H1 (cell line): ENCODE measurements around the gene OSCAR. TPM values are rescaled to one million over a fixed set of nuclear protein-coding genes. Genes with fewer than 3 reads are reported as not detected.

Experiments
- RNF2 ChIP-seq: fragments of 200-900, 300-1000 bp; sonication (generic); IDR thresholded peaks from 2 replicates; pipeline ENCODE4 v1.7.1; 2016; ENCODE audit warnings: borderline replicate concordance, low read depth, mild to moderate bottlenecking, antibody characterized with exemption, low read length; ENCODE audit not compliant: poor library complexity, severe bottlenecking; ENCODE audit errors: missing control alignments
- polyA plus RNA-seq, 7 experiments: library from polyadenylated mRNA; depleted of rRNA in 3 of 7; stranded (reverse) in 5 of 7; unstranded in 2 of 7; fragments of >200 nt in 5 of 7; fragments of 200-250 nt in 2 of 7; gene quantifications; 1 replicate in 5 of 7; 2 replicates in 1 of 7; 4 replicates in 1 of 7; pipeline versions ENCODE4 v1.2.1 to v1.2.3, GENCODE V29; 2011 to 2013; ENCODE audit warnings: missing spikeins in 2 of 7, mixed read lengths in 2 of 7
- total RNA-seq: library from RNA; stranded (reverse); fragmentation: NEBNext Ultra II Directional; extraction: Animal tissue kit (Norgen Biotek cat#: 25700); gene quantifications from 2 replicates; pipeline ENCODE4 v1.2.1, GENCODE V29; 2021

Gene OSCAR
- total and polyA plus RNA-seq, 2 of the 8 experiments (the other 6 are each of a cell fraction or from before 2014, with no cell fraction given), result 1.1 TPM

GRCh38 chr19:54095859-54096616 lies 4.6 kb downstream of the OSCAR start (continued):
- TF ChIP-seq RNF2, result peak; percentile 32
